RWPE1 (cell line): ENCODE results near the gene ADAMTS14.

Experiments
- CTCF ChIA-PET: fragments of 350-600 bp; sonication (Branson Sonifier 250); formaldehyde crosslinking; extraction: SDS; loops from one replicate; lab custom pipeline; 2021; lab: Yijun Ruan, JAX
- POLR2A ChIA-PET: fragments of 400-600 bp; formaldehyde crosslinking; extraction: SDS; loops from one replicate; lab custom pipeline; 2020; ENCODE audit warnings: antibody characterized with exemption; ENCODE audit not compliant: low non-redundant PET; lab: Yijun Ruan, JAX
- DNase-seq: peaks from one replicate; pipeline ENCODE4 v3.0.0; 2012; ENCODE audit warnings: low spot score
- H3K27ac ChIP-seq: fragments of 450-650 bp; 2 replicates; pipeline ENCODE4 v1.5.1; 2017
- CTCF ChIP-seq: fragments of 450-650 bp; conservative IDR thresholded peaks from 2 replicates; pipeline ENCODE4 v1.5.1; 2017; ENCODE audit warnings: low read depth, mild to moderate bottlenecking

The ADAMTS14 gene

GRCh38 chr10:70752571-70752970 lies 80.3 kb downstream of the ADAMTS14 start:
- CTCF ChIA-PET: no interaction called here
- no peak for TF ChIP-seq CTCF
- no peak for DNase-seq
- POLR2A ChIA-PET: no interaction called here
- no peak overlapping the region for H3K27ac ChIP-seq

GRCh38 chr10:70753026-70753663 lies 80.8 kb downstream of the ADAMTS14 start:
- no peak for TF ChIP-seq CTCF
- DNase-seq: no peak
- H3K27ac ChIP-seq: no peak overlapping the region
- ChIA-PET POLR2A (no interaction called here), CTCF (interaction anchor here (2.2 kb wide), 1 partner anchor 203 kb away, joined by 6 read pairs; no protein-coding TSS in a partner anchor)

GRCh38 chr10:70753841-70754621 lies 81.7 kb downstream of the ADAMTS14 start:
- CTCF ChIA-PET: interaction anchor here (0.6 to 2.2 kb wide), 4 partner anchors 16 to 225 kb away, joined by 3 to 6 read pairs (median 4); no protein-coding TSS in a partner anchor
- POLR2A ChIA-PET: no interaction called here
- DNase-seq: no peak
- no peak overlapping the region for H3K27ac ChIP-seq
- TF ChIP-seq CTCF: no peak

GRCh38 chr10:70756700-70757360 lies 84.5 kb downstream of the ADAMTS14 start:
- no peak for TF ChIP-seq CTCF
- H3K27ac ChIP-seq: no peak overlapping the region
- ChIA-PET POLR2A (no interaction called here), CTCF (interaction anchor here (0.6 to 0.7 kb wide), 2 partner anchors 34 to 207 kb away, joined by 3 to 4 read pairs; no protein-coding TSS in a partner anchor)
- no peak for DNase-seq

DNA sequence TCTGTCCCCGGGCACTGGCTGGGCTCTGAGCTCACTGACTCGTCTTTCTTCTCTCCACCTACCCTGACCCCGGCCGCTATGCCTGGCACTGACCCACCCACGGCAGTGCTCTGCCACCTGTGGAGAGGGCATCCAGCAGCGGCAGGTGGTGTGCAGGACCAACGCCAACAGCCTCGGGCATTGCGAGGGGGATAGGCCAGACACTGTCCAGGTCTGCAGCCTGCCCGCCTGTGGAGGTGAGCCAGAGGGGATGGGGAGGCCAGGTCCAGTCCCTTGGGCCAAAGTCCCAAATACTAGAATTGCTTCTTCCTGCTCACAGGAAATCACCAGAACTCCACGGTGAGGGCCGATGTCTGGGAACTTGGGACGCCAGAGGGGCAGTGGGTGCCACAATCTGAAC lies 85.5 kb downstream of the ADAMTS14 start:
- ChIA-PET POLR2A (no interaction called here), CTCF (interaction anchor here (1.3 to 1.6 kb wide), 3 partner anchors 197 to 297 kb away, joined by 4 to 11 read pairs (median 7); no protein-coding TSS in a partner anchor)
- no peak overlapping the region for H3K27ac ChIP-seq
- no peak for DNase-seq
- no peak for TF ChIP-seq CTCF

DNA sequence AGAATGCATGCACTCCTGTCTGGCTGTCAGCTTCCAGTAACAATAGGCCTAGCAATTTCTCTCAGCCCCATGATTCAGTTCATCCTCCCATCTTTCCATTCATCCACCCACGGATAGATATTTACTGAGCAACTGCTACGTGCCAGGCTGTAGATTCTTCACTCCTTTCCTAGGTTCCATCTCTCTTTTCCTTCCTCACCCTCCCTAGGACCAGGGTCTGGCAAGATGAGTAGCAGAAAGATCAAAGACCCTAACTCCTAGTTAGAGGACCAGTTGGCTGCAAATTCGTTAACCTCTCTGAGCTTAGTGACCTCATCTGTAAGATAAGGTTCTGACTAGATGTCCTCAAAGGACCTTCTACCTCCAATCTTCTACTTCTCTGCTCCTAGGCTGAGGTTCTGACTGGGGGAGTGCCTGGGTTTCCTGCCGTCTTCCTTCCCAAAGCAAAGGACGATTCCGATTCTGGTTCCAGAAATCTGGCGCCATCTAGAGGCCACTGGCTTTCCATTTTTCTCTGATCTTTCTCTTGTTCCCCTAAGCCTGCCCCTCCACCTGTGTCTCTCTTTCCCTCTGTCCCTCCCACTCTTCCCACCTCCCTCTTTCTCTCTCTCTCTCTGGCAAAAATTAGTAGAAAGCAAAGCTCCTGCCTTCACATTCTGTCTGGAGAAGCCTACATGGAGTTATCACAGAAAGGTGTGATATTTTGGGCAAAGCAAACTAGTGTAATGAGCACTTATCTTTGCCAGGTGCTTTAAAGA lies 86.6 kb downstream of the ADAMTS14 start:
- POLR2A ChIA-PET: no interaction called here
- no peak overlapping the region for H3K27ac ChIP-seq
- peak; percentile 71 for DNase-seq
- TF ChIP-seq CTCF: peak; percentile 67
- CTCF ChIA-PET: interaction anchor here (0.5 to 2.8 kb wide), 22 partner anchors 11 to 1641 kb away, joined by 3 to 24 read pairs (median 4); no protein-coding TSS in a partner anchor
